HCT116 (cell line): ENCODE data around the gene POPDC2. TPM values are rescaled to one million over a fixed set of nuclear protein-coding genes. Genes with fewer than 3 reads are reported as not detected.
A peak's percentile ranks its signal among the peaks of the same experiment; 100 is the strongest.

Source experiments
- ATAC-seq: fragments of 200-7000 bp; cut with Tn5 transposase; 2 replicates; pipeline ENCODE4 v1.9.1; 2020; ENCODE audit warnings: mild to moderate bottlenecking, moderate library complexity
- BruUV-seq: library from RNA; stranded (reverse); fragments of 400-500 nt; replicated peaks from 2 replicates; lab custom pipeline; 2021; lab: Mats Ljungman, UMichigan
- CTCF ChIA-PET: fragments of 300-600 bp; sonication (Branson Sonifier 250); formaldehyde crosslinking; loops from one replicate; lab custom pipeline; 2021; ENCODE audit warnings: antibody characterized with exemption; lab: Charles Lee
- POLR2A ChIA-PET: fragments of 300-600, 350-600 bp; sonication (Branson Sonifier 250); formaldehyde crosslinking; loops from one replicate; lab custom pipeline; 2021; ENCODE audit warnings: antibody characterized with exemption; lab: Charles Lee
- RAD21 ChIA-PET, 2 experiments: fragments of 300-600 bp; sonication (Branson Sonifier 250); formaldehyde crosslinking; loops; one replicate each; lab custom pipeline; 2023; ENCODE audit warnings: low total read pairs in 2 of 2; ENCODE audit not compliant: uncharacterized antibody in 2 of 2, unreplicated experiment in 2 of 2, low non-redundant PET in 1 of 2; lab: Charles Lee
- DNase-seq: peaks from one replicate; pipeline ENCODE4 v3.0.0-alpha.2; 2010; ENCODE audit warnings: low read depth, low spot score
- H2AFZ ChIP-seq: fragments of 200-600 bp; shearing (Covaris generic), sonication (generic); 2 replicates; pipeline ENCODE4 v1.6.1; 2017; ENCODE audit warnings: low read depth, mixed run types, mixed read lengths, antibody characterized with exemption, low read length; ENCODE audit not compliant: poor library complexity, severe bottlenecking
- H3K27ac ChIP-seq: 2 replicates; pipeline ENCODE4 v1.5.1; 2012; ENCODE audit warnings: low read depth, low read length
- H3K27me3 ChIP-seq: fragments of 200-600 bp; sonication (generic); 2 replicates; pipeline ENCODE4 v1.6.1; 2016; ENCODE audit warnings: mixed run types, low read length, mixed read lengths; ENCODE audit not compliant: insufficient read depth
- H3K36me3 ChIP-seq, 2 experiments: fragments of 200-500 bp in 1 of 2; fragments of 200-600 bp in 1 of 2; sonication (Bioruptor generic) in 1 of 2; sonication (generic) in 1 of 2; 2 replicates each; pipeline versions ENCODE4 v1.5.1 to v1.6.1; 2014 to 2016; ENCODE audit warnings: low read length in 2 of 2, inconsistent platforms in 1 of 2, mixed read lengths in 1 of 2, mixed run types in 1 of 2; ENCODE audit not compliant: insufficient read depth in 2 of 2, control insufficient read depth in 1 of 2
- H3K4me1 ChIP-seq, 2 experiments: fragments of 200-600 bp in 1 of 2; sonication (generic) in 1 of 2; 2 replicates each; pipeline versions ENCODE4 v1.5.1 to v1.6.1; 2012 to 2017; ENCODE audit warnings: low read length in 2 of 2, inconsistent platforms in 1 of 2, mild to moderate bottlenecking in 1 of 2, mixed read lengths in 1 of 2, mixed run types in 1 of 2, moderate library complexity in 1 of 2; ENCODE audit not compliant: insufficient read depth in 2 of 2, control insufficient read depth in 1 of 2
- H3K4me2 ChIP-seq: fragments of 200-600 bp; sonication (generic); 2 replicates; pipeline ENCODE4 v1.6.1; 2017; ENCODE audit warnings: mixed run types, low read length, mixed read lengths
- H3K4me3 ChIP-seq, 2 experiments: fragments of 200-600 bp in 1 of 2; sonication (generic) in 1 of 2; replicated peaks in 1 of 2; 2 replicates each; pipeline ENCODE4 v1.5.1; 2011 to 2016; ENCODE audit warnings: low read length in 2 of 2, control low read depth in 1 of 2, low read depth in 1 of 2, mild to moderate bottlenecking in 1 of 2, mixed read lengths in 1 of 2, mixed run types in 1 of 2
- H3K79me2 ChIP-seq: fragments of 200-600 bp; sonication (generic); 2 replicates; pipeline ENCODE4 v1.6.1; 2017; ENCODE audit warnings: mild to moderate bottlenecking, mixed run types, low read length, moderate library complexity, mixed read lengths; ENCODE audit not compliant: insufficient read depth
- H3K9ac ChIP-seq: fragments of 200-600 bp; sonication (generic); 2 replicates; pipeline ENCODE4 v1.6.1; 2016; ENCODE audit warnings: low read length, mixed read lengths
- H3K9me2 ChIP-seq: fragments of 200-600 bp; sonication (generic), shearing (Covaris generic); 2 replicates; pipeline ENCODE4 v1.6.1; 2017; ENCODE audit warnings: mixed run types, mild to moderate bottlenecking, moderate library complexity; ENCODE audit not compliant: insufficient read depth
- H3K9me3 ChIP-seq, 2 experiments: fragments of 200-500 bp in 1 of 2; fragments of 200-600 bp in 1 of 2; sonication (Bioruptor generic) in 1 of 2; sonication (generic) in 1 of 2; 2 replicates each; pipeline ENCODE4 v1.6.1; 2014 to 2017; ENCODE audit warnings: low read length in 2 of 2, mixed read lengths in 2 of 2, inconsistent platforms in 1 of 2, low read depth in 1 of 2, mild to moderate bottlenecking in 1 of 2, mixed run types in 1 of 2, moderate library complexity in 1 of 2; ENCODE audit not compliant: control insufficient read depth in 1 of 2, insufficient read depth in 1 of 2
- H4K20me1 ChIP-seq: fragments of 200-600 bp; sonication (generic), shearing (Covaris generic); 2 replicates; pipeline ENCODE4 v1.6.1; 2017; ENCODE audit warnings: mixed run types, mild to moderate bottlenecking, moderate library complexity; ENCODE audit not compliant: insufficient read depth
- CBX3 ChIP-seq: IDR thresholded peaks from 2 replicates; pipeline ENCODE4 v1.6.1; 2012; ENCODE audit warnings: low read depth
- ELF1 ChIP-seq: IDR thresholded peaks from 2 replicates; pipeline ENCODE4 v1.6.1; 2012; ENCODE audit warnings: low read depth, borderline replicate concordance
- FOSL1 ChIP-seq: IDR thresholded peaks from 2 replicates; pipeline ENCODE4 v1.6.1; 2012; ENCODE audit warnings: low read depth
- POLR2A ChIP-seq: IDR thresholded peaks from 2 replicates; pipeline ENCODE4 v1.7.0; 2011; ENCODE audit warnings: borderline replicate concordance; ENCODE audit not compliant: insufficient read depth, insufficient read length; ENCODE audit errors: extremely low read depth
- POLR2AphosphoS5 ChIP-seq: IDR thresholded peaks from 2 replicates; pipeline ENCODE4 v1.6.1; 2011; ENCODE audit warnings: mild to moderate bottlenecking, low read depth, low read length, moderate library complexity
- SIN3A ChIP-seq: IDR thresholded peaks from 2 replicates; pipeline ENCODE4 v1.6.1; 2012; ENCODE audit warnings: low read depth
- SP1 ChIP-seq: IDR thresholded peaks from 2 replicates; pipeline ENCODE4 v1.6.1; 2012; ENCODE audit warnings: low read depth
- ZFX ChIP-seq: fragments of 450-650 bp; IDR thresholded peaks from 2 replicates; pipeline ENCODE4 v1.6.1; 2017
- ZNF274 ChIP-seq: fragments of 200-500 bp; sonication (Bioruptor generic); IDR thresholded peaks from 2 replicates; pipeline ENCODE4 v1.6.1; 2014; ENCODE audit warnings: mild to moderate bottlenecking, low read depth, low read length, inconsistent platforms
- intact Hi-C: fragments of 100-400 bp; cut with micrococcal nuclease; formaldehyde crosslinking; loops from 2 replicates; pipeline ENCODE4 v1.10.0; 2022
- total RNA-seq: library from RNA; stranded (reverse); gene quantifications from one replicate; pipeline ENCODE4 v1.2.1, GENCODE V29; 2021; ENCODE audit not compliant: unreplicated experiment
- TF ChIP-seq, protein P1 (sequence below): IDR thresholded peaks from 2 replicates; pipeline ENCODE4 v1.6.1; 2012
- TF ChIP-seq, protein P2 (sequence below), 3 experiments: fragments of 200-600 bp in 1 of 3; sonication (generic) in 1 of 3; IDR thresholded peaks in 2 of 3; conservative IDR thresholded peaks in 1 of 3; 2 replicates each; pipeline ENCODE4 v1.5.1; 2012 to 2017; ENCODE audit warnings: low read depth in 2 of 3, low read length in 2 of 3, antibody characterized with exemption in 1 of 3, borderline replicate concordance in 1 of 3, control low read depth in 1 of 3, mild to moderate bottlenecking in 1 of 3, mixed read lengths in 1 of 3, mixed run types in 1 of 3, moderate library complexity in 1 of 3; ENCODE audit not compliant: insufficient read depth in 1 of 3
- TF ChIP-seq, protein P3 (sequence below): IDR thresholded peaks from 2 replicates; pipeline ENCODE4 v1.6.1; 2011; ENCODE audit warnings: mild to moderate bottlenecking, low read length, moderate library complexity; ENCODE audit not compliant: insufficient replicate concordance; ENCODE audit errors: extremely low read depth

Gene POPDC2
- total RNA-seq, 1 experiment from 2014 or later: 1.6 TPM

DNA sequence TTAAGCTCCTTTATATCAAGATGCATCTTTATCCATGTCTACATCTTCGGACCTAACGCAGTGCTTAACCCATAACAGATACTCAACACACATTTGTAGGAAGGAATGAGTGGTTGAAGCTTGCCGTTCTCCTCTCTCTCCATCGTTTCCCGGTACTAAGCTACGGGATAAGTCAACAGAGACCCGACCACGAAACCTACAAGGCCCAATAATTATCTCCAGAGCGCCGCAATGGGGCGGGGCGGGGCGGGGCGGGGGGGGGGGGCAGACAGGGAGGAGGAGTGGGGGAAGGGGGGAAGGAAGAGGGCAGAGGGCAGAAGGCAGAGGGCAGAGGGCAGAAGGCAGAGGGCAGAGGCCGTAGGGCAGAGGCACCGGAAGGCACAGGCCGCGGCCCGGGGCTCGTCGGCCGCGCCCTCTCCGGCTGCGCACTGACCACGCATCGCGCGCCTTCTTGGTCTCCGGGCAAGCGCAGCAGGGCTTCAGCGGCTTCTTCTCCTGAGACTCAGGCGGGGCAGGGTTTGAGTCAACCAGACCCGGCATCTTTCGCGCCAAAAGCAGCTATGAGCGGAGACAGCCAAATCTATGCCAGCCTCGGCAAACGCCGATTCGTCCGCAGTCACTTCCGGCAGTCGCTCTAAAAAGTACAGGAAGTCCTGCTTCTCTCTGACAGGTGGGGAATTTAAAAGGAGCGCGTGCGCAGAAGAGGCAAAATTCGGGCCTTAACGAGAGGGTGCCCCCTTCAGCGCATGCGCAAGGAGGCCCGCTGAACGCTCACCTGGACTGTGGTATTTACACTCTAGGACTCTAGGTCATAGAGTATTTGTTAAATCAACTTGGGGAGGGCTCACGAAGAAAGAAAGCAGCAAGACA is 16.6 kb upstream of the POPDC2 start, which contains the start of gene COX17:
Gene COX17, minus strand, starts transcription at position 636 of the 870 bp plus-strand sequence. Its CDS starts 96 bp downstream, at position 540.
- Histone ChIP-seq H2AFZ (peak within 1 kb of the TSS; percentile 95), H3K36me3 (peaks cover 10 to 19% of the 10 kb centered on the region in 2 experiments), H3K9me2 (no peaks in the 10 kb centered on the region), H4K20me1 (no peaks in the 10 kb centered on the region), H3K79me2 (peaks cover 21% of the 10 kb centered on the region)
- peak; percentile 96 for DNase-seq
- RAD21 ChIA-PET: interaction anchor here (0.6 to 1.3 kb wide), 3 partner anchors 64 to 179 kb away, joined by 3 to 4 read pairs (median 3); no protein-coding TSS in a partner anchor
- no TSS peak for BruUV-seq
- TF ChIP-seq, protein P1, sequence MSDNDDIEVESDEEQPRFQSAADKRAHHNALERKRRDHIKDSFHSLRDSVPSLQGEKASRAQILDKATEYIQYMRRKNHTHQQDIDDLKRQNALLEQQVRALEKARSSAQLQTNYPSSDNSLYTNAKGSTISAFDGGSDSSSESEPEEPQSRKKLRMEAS: 0 out of 2 replicates have a peak, but pooled peaks have one; percentile 36
- TF ChIP-seq, protein P2, sequence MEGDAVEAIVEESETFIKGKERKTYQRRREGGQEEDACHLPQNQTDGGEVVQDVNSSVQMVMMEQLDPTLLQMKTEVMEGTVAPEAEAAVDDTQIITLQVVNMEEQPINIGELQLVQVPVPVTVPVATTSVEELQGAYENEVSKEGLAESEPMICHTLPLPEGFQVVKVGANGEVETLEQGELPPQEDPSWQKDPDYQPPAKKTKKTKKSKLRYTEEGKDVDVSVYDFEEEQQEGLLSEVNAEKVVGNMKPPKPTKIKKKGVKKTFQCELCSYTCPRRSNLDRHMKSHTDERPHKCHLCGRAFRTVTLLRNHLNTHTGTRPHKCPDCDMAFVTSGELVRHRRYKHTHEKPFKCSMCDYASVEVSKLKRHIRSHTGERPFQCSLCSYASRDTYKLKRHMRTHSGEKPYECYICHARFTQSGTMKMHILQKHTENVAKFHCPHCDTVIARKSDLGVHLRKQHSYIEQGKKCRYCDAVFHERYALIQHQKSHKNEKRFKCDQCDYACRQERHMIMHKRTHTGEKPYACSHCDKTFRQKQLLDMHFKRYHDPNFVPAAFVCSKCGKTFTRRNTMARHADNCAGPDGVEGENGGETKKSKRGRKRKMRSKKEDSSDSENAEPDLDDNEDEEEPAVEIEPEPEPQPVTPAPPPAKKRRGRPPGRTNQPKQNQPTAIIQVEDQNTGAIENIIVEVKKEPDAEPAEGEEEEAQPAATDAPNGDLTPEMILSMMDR (IDR thresholded peaks at IDR 0.05 in 2 of 3, conservative IDR thresholded peaks at IDR 0.05 in 1 of 3; ENCODE audit: borderline replicate concordance in 1 of 3, insufficient read depth in 1 of 3, low read depth in 2 of 3, low read length in 2 of 3): no peak
- no peak for TF ChIP-seq SP1
- TF ChIP-seq ZFX: peak; percentile 86
- TF ChIP-seq, protein P3, sequence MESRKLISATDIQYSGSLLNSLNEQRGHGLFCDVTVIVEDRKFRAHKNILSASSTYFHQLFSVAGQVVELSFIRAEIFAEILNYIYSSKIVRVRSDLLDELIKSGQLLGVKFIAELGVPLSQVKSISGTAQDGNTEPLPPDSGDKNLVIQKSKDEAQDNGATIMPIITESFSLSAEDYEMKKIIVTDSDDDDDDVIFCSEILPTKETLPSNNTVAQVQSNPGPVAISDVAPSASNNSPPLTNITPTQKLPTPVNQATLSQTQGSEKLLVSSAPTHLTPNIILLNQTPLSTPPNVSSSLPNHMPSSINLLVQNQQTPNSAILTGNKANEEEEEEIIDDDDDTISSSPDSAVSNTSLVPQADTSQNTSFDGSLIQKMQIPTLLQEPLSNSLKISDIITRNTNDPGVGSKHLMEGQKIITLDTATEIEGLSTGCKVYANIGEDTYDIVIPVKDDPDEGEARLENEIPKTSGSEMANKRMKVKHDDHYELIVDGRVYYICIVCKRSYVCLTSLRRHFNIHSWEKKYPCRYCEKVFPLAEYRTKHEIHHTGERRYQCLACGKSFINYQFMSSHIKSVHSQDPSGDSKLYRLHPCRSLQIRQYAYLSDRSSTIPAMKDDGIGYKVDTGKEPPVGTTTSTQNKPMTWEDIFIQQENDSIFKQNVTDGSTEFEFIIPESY: no peak
- TF ChIP-seq POLR2AphosphoS5: peak; percentile 65
- TF ChIP-seq SIN3A: peak; percentile 68
- TF ChIP-seq ZNF274: no peak
- peak; percentile 78 for TF ChIP-seq POLR2A
- no peak for TF ChIP-seq FOSL1
- peak; percentile 71 for TF ChIP-seq ELF1
- no peak; the same call in 1 of the 2 replicates for TF ChIP-seq CBX3
- TF ChIP-seq, all 23 proteins: peak for 6
- Histone ChIP-seq H3K4me1 (peaks cover 3 to 14% of the 10 kb centered on the region in 2 experiments; a peak in 3 of 4 replicates), H3K9ac (peak within 1 kb of the TSS; percentile 62), H3K27ac (peak within 1 kb of the TSS; percentile 70), H3K4me2 (peak within 1 kb of the TSS; percentile 93), H3K9me3 (no peaks in the 10 kb centered on the region), H3K27me3 (no peaks in the 10 kb centered on the region), H3K4me3 (peak within 1 kb of the TSS; percentile 74 to 87)
- CTCF ChIA-PET: interaction anchor here (1.0 kb wide), 1 partner anchor 12 kb away, joined by 8 read pairs; no protein-coding TSS in a partner anchor
- ATAC-seq: peak; percentile 86
- POLR2A ChIA-PET: interaction anchor here (0.6 to 1.8 kb wide), 2 partner anchors 147 to 213 kb away, joined by 3 read pairs; no protein-coding TSS in a partner anchor
- intact Hi-C loops: loop anchor here (10.0 kb wide), 2 partner anchors 212 to 642 kb away; partner anchors contain the start of genes IGSF11, POGLUT1 and TMEM39A
